Stimulated activated CD4-positive, alpha-beta T cell treated with anti-CD3 and anti-CD28 coated beads, Interleukin-12 subunit alpha, Interleukin-12 subunit beta, amount 100 ng/mL, for 48 hours (primary cell): Measurements from ENCODE around the gene GRIN2C.

Experiments used
- DNase-seq, 3 donors: peaks; one replicate each; pipeline ENCODE4 v3.0.0-alpha.2; 2020; ENCODE audit warnings: low read depth in 2 of 3, low spot score in 1 of 3

The GRIN2C gene

DNA sequence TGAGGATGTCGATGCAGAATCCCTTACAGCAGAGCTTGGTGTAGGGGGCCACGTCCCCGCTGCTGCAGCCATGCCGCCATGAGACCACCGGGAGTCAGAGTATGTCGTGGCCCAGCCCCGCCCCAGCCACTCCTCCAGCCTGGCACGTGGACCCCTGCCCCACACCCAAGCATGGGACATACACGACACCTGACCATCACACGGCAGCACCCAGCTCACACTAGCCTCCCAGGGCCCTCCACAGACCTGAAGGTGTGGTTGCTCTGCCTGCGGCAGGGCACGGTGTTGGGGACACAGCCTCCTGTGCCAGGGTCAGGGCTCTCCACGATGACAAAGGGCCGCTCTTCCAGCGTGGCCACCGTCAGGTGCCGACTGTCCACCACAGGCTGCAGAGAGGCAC is 9.4 kb downstream of the GRIN2C start:
- DNase-seq: no peak

- DNase-seq: no peak
These were observed 10.9 kb downstream of the GRIN2C start for GRCh38 chr17:74848656-74849399.

DNA sequence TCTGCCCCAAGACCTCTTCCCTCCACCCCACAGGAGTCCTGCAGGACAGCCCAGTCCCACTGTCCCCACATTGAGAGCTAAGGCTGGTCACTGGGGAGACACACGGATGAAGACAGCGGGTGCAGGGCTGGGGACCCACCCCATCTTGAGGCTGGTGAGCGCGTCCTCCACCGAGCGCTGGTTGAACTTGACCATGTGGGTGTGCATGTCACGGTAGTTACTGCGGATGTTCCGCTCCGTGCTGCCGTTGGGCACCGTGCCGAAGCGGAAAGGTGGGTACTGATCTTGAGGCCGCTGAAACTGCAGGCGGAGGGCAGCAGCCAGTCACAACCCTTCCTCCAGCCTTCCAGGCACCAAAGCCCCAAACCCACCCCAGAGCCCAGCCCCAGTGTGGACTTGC is 13.1 kb downstream of the GRIN2C start:
- DNase-seq: no peak

DNA sequence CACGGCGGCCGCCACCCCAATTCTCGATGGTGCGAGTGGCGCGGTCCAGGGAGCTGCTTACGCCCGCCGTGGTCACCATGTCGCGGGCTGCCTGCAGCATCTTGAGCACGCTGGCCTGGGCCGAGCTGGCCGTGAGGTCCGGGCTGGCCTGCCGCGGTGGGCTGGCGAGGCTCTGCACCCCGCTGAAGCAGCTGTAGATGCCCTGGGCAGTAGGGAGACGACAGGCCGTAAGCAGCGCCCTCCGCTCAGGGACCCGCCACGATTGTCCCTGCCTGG is 16.4 kb downstream of the GRIN2C start:
- no peak for DNase-seq

DNA sequence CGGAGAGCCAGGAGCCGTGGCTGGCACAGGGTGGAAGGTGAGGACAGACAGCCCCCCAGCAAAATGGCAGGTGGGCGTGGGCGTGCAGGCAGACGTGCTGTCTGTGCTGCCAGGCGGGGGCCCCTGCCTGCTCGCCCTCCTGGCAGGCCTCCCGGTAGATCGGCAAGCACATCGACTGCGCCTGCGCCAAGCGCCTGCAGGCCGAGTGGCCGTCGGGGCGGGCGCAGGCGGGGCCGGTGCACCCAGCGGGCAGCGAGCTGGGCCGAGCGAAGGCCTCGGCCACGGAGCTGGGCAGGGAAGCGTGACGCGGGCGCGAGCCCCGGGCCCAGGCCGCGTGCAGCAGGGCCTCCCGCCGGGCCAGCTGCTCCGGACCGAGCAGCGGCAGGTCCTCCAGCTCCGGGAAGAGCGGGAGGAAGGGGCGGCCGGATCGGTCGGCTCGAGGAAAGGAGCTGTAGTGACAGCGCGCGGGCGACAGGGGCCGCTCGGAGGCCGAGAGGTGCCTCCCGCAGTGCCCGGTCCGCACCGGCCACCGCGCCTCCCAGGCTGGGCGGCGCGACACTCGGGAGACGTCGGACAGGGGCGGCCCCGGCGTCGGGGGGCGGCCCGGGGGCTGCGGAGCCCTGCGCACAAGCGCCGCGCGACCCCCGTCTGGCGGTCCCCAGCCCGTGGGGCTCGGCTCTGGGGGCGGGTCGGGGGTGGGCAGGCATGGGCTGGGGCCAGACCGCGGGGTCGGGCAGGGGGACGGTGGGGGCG is 16.9 kb downstream of the GRIN2C start:
- DNase-seq: no peak

DNA sequence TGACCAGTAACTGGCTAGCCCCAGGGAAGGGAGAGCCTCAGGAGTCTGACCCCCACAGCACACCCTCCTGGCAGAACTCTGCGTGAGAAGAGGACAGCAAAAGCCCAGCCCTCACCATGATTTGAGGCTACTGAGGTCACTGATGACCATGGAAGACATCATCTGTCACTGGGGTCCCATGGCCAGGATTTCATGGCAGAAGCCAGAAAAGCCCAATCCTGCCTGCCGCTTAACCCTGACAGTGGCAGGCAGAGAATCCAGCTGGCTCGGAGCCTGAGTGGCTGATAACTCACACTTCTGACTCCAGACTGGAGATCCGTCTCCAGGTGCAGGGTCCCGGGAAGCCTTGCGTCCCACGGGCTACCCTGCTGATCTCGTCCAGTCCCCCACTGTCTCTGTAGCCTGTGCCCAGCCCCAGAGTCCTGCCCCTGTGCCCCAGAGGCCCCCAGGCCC is 17.5 kb downstream of the GRIN2C start:
- no peak for DNase-seq

DNA sequence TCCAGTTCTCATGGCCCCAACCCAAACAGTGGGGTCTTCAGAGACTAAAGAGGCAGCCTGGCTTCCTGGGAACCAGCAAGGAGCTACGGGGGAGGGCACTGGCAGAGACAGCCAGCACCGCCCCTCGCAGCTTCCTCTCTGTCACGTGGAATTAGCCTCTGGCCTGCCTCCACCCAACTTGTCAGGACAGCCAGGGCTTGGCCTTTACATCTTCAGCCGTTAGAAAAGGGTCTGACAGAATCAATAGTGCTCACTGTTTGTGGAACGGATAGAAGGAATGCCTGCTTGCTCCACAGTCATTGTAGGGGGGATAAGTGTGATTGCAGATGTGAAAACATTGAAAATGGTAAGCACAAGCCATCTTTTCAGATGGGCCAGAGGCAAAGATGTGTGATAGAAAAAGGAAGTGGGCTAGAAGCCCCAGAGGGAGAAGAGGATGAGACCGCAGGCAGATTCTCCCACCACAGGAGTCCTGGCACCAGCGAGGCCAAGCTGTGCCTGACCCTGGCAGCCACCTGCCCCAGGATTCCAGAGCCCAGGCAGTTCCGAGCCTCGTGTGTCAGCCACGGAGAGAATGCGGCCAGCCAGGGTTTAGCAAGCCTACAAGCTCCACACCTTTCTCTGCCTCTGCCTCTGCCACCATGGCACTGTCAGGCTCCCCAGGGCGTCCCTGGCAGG is 18.6 kb downstream of the GRIN2C start:
- DNase-seq: no peak

DNA sequence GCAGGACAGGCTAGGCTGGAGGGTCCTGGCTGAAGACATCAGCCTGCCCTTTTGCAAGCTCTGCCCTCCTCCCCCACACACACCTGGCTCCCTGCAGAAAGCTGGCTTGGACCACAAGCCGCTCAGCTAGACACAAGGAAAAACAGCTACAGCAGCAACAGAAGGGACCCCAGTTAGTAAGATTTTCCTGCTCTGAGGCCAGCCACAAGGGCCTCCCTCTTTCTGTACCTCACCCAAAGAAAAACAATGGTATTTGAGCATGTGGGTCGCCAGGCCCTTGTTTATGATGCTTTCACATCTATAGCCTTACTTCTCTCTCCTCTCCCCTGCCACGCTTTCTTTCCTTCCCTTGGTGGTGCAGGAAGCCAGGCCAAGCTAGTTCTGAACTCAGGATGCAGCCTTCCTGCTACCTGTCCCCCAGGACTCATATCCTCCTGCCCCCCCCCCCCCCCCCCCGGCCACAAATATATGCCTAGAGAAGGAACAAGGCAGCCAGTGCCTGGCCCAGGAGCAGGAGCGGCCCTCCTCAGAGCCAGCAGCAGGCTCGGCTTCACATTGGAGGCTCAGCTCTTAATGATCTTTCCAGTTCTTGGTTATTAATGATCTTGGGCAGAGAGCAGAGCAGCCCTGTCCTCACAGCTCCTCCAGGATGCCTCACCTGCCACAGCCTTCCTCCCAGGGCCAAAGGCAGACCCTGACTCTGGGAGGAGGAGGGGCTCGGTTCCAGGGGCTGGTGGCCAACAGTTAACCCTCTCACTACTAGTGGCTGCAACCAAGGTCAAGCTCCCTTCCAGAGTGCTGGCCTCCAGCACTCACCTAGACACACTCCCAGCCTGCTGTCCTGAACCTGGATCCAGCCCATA is 19.5 kb downstream of the GRIN2C start:
- no peak for DNase-seq

DNA sequence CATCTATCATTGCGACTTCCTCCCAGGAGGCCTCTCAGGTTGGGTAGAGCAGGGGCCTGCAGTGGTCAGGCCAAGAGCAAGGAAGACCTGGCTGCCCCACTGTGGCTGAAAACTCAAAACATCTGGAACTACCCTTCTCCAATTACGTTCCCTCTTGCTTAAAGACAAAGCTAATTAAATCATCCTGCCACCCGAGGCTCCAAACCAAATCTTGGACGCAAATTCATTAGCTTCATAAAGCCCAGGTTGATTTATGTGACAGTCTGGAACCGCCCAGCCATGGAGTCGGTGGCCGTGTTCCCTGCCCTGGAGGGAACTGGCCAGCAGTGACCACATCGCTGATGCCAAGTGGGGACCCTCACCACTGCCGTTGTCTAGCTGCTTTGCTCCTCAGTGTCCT is 21.4 kb downstream of the GRIN2C start:
- no peak for DNase-seq

GRCh38 chr17:74836691-74837467 is 22.8 kb downstream of the GRIN2C start:
- DNase-seq: no peak

DNA sequence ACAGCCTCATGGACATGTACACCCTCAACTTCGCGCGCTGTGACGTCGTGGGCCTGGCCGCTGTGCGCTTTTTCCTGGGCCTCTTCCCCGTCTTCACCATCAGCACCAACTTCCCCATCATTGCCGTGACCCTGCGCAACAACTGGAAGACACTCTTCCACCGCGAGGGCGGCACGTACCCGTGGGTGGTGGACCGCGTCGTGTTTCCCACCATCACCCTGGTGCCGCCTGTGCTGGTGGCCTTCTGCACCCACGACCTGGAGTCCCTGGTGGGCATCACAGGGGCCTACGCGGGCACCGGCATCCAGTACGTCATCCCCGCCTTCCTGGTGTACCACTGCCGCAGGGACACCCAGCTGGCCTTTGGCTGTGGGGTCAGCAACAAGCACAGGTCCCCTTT is 23.5 kb downstream of the GRIN2C start:
- DNase-seq: no peak

DNA sequence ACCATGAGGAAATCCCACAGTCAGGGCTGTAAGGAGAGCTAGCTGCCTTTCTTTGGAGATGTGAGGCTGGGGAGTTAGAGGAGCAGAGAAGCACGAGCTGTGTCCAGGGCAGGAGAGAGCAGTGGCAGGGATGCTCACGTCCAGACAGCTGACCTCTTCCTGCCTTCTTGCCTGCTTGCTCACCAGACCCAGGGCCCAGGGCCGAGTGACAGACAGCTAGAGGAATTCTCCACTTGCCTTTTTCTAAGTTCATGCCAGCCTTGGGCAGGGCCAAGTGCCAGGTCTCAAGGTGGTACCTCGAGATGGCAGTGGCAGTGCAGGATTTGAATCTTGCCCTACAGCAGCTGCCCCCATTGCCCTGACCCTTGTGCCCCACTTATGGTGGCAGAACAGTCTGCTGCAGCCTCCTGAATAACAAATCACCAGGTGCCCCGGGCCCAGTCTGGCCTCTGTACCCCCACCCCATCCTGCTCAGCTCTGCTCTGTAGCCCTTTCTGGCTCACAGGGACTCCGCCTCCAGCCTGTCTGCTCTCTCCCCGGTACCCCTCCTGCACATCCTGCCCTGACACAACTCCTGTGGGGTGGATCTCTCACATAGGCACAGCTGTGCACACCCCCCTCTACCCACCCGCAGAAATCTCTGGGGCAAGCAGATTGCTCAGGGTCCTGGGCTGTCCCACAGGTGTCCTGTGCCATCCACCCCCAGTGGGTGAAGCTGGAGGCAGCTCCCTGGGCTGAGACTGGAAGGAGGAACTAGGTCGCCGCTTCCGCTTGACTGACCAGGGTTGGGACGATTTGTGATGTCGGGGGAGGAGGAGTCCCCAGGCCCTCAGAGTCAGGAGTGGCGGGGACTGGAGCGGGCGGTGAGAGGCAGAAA is 25.9 kb downstream of the GRIN2C start:
- no peak for DNase-seq

DNA sequence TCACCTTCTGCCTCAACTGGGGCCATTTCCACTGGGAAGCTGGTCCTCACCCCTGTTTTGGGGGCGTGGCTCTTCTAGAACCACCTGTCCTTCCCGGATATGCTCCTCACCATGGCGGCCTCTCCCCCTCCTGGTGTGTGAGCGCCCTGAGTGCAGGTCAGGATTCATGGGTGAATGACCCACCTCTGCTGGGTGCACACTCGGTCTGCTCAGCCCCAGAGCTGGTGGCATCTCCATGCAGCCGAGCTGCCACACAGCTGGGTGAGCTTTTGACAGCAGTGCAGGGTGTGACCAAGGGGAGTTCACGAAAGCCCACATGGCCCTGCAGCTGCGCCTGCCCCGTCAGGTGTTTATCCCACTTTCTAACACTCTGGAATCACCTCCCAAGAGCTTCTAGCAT is 27.3 kb downstream of the GRIN2C start:
- DNase-seq: no peak

- DNase-seq: no peak
These were observed 28.1 kb downstream of the GRIN2C start for GRCh38 chr17:74831444-74832146.

- no peak for DNase-seq
These were observed 28.8 kb downstream of the GRIN2C start for GRCh38 chr17:74830861-74831260.

GRCh38 chr17:74827800-74828199 is 31.9 kb downstream of the GRIN2C start:
- no peak for DNase-seq

- DNase-seq: no peak
These were observed 33.5 kb downstream of the GRIN2C start for GRCh38 chr17:74825952-74826719.

DNA sequence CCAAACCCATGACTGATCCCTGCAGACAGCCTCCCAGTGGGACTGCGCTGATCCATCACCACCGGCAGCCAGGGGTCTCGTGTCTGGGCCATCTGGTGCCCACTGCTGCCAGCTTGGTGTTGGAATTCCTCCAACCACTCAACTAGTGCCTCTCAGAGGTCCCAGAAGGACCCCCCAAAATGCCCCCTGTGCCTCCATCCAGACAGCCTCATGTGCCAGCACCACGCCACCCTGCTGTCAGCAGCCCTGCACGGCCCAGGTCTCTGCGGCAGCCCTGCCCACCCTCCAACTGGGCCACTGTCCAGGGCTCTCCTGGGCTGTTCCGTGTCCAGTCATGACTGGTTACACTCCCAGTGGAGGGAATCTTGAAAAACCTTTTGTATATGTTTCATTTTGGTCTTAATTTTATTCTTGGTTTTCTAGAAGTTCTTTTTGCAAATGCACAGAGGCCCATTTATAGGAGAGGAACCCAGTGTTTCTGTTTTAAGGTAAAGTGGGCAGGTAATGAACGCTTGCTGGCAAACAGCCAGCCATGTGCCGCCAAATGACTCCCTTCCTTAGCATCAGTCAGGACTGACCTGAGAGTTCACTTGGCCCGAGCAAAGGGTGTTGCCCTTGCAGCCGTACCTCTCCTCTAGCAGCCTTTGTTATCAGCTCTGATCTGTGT is 34.6 kb downstream of the GRIN2C start:
- DNase-seq: no peak
